ENCODE data around the gene SLC9A7.

Gene SLC9A7

DNA sequence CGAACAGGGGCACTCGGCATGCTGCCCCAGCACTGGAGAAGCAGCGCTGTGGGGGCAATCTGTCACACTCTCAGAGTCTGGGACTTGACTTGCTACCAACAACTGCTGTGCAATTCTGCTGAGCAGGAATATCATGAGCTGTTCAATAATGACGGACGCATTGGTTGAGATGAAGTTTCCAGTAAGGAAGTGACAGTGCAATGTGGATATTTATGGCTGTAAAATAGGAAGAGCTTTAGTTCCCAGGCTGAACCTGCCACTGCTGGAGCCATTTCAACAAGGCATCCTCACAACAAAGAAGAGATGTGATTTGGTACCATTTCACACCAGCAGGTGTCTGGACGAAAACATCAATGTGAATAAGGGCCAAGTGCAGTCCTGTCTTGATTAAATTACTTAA lies 161.1 kb downstream of the SLC9A7 start:
- Histone ChIP-seq H3K4me1 (ENCODE audit: low read depth, poor library complexity, severe bottlenecking) (no peaks in the 10 kb centered on the region), H3K27me3 (ENCODE audit: insufficient read depth, low read depth) (no peaks in the 10 kb centered on the region), H3K9ac (no peak overlapping the region), H4K20me1 (ENCODE audit: insufficient read depth) (no peaks in the 10 kb centered on the region), H3K27ac (no peak overlapping the region), H3K4me3 (IDR thresholded peaks at IDR 0.05; ENCODE audit: insufficient read depth, low read depth, low read length) (no peak overlapping the region), H3K4me2 (no peak overlapping the region), H2AFZ (ENCODE audit: low read depth) (no peak overlapping the region), H3K36me3 (ENCODE audit: insufficient read depth) (no peaks in the 10 kb centered on the region), H3K79me2 (ENCODE audit: insufficient read depth, low read depth) (no peaks in the 10 kb centered on the region)
- TF ChIP-seq, protein P1, sequence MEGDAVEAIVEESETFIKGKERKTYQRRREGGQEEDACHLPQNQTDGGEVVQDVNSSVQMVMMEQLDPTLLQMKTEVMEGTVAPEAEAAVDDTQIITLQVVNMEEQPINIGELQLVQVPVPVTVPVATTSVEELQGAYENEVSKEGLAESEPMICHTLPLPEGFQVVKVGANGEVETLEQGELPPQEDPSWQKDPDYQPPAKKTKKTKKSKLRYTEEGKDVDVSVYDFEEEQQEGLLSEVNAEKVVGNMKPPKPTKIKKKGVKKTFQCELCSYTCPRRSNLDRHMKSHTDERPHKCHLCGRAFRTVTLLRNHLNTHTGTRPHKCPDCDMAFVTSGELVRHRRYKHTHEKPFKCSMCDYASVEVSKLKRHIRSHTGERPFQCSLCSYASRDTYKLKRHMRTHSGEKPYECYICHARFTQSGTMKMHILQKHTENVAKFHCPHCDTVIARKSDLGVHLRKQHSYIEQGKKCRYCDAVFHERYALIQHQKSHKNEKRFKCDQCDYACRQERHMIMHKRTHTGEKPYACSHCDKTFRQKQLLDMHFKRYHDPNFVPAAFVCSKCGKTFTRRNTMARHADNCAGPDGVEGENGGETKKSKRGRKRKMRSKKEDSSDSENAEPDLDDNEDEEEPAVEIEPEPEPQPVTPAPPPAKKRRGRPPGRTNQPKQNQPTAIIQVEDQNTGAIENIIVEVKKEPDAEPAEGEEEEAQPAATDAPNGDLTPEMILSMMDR (conservative IDR thresholded peaks at IDR 0.05; ENCODE audit: low read depth, low read length), result no peak

DNA sequence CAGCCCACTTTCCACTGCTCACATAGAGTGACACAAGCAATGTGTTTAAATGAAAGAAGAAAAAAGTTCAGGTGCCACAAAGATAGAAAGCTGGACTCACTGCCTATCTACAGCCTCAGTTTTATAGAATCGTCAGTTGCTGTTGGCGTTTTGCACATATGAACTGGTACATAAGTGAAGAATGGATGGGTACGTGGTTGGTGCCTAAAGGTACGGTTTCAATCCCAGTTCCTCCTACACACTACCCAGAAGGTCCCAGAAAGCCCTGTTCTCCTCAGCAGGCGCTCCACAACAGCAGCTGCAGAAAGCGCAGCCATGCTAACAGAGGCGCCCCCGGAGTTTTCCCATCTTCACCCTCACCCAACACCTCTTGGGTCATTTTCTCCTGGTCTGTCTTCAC lies 161.7 kb downstream of the SLC9A7 start:
- Histone ChIP-seq H3K27me3 (ENCODE audit: insufficient read depth, low read depth) (no peaks in the 10 kb centered on the region), H3K79me2 (ENCODE audit: insufficient read depth, low read depth) (no peaks in the 10 kb centered on the region), H4K20me1 (ENCODE audit: insufficient read depth) (no peaks in the 10 kb centered on the region), H3K4me2 (no peak overlapping the region), H3K36me3 (ENCODE audit: insufficient read depth) (no peaks in the 10 kb centered on the region), H2AFZ (ENCODE audit: low read depth) (no peak overlapping the region), H3K9ac (no peak overlapping the region), H3K4me1 (ENCODE audit: low read depth, poor library complexity, severe bottlenecking) (no peaks in the 10 kb centered on the region), H3K4me3 (IDR thresholded peaks at IDR 0.05; ENCODE audit: insufficient read depth, low read depth, low read length) (no peak overlapping the region), H3K27ac (no peak overlapping the region)
- TF ChIP-seq, protein P1 (conservative IDR thresholded peaks at IDR 0.05; ENCODE audit: low read depth, low read length), result no peak

DNA sequence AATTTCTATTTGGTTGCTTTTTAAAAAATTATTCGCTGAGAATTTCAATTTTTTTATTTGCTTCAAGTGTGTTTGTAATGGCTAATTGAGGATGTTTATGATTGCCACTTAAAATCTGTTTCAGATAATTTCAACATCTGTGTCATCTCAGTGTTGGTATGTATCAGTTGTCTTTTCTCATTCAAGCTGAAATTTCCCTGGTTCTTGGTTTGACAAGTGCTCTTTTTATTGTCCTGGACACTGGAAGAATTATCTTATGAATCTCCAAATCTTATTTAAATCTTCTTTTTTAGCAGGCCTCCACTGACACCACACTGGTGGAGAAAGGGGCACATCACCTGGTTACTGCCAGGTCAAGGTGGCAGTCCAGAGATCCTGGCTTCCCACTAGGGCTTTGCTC lies 163.8 kb downstream of the SLC9A7 start:
- no peaks in the 10 kb centered on the region for H3K79me2 ChIP-seq (ENCODE audit: insufficient read depth, low read depth)
- no peak overlapping the region for H3K9ac ChIP-seq
- no peaks in the 10 kb centered on the region for H3K27me3 ChIP-seq (ENCODE audit: insufficient read depth, low read depth)
- H3K4me3 ChIP-seq (IDR thresholded peaks at IDR 0.05; ENCODE audit: insufficient read depth, low read depth, low read length), result no peak overlapping the region
- no peak overlapping the region for H3K4me2 ChIP-seq
- no peak overlapping the region for H3K27ac ChIP-seq
- no peaks in the 10 kb centered on the region for H3K36me3 ChIP-seq (ENCODE audit: insufficient read depth)
- TF ChIP-seq, protein P1 (conservative IDR thresholded peaks at IDR 0.05; ENCODE audit: low read depth, low read length), result no peak
- H4K20me1 ChIP-seq (ENCODE audit: insufficient read depth), result no peaks in the 10 kb centered on the region
- H2AFZ ChIP-seq (ENCODE audit: low read depth), result no peak overlapping the region
- H3K4me1 ChIP-seq (ENCODE audit: low read depth, poor library complexity, severe bottlenecking), result no peaks in the 10 kb centered on the region

DNA sequence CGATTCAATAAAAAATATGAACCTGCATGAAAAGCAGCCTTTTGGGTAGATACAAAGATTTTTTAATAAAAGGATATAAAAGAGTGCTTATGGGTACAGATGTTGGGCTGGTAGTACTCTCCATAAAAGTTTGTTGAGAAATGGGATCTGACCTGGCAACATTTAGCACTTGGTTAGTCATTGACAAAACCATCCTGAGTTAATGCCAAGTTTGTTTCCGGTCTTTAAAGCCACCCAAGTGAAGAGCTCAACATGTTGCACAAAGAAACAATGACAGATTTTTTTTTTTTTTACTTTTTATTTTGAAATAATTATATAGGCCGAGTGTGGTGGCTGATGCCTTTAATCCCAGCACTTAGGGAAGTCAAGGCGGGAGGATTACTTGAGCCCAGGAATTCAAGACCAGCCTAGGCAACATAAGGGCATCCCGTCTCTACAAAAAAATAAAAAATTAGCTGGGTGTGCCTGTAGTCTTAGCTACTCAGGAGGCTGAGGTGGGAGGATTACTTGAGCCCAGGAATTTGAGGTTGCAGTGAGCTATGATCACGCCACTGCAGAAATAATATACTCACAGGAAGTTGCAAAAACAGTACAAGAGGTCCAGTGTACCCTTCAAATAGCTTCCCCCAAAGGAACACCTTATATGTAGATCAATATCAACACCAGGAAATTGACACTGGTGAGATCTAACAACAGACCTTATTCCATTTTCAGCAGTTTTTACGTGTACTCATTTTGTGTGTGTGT lies 168.8 kb downstream of the SLC9A7 start:
- TF ChIP-seq, protein P1 (conservative IDR thresholded peaks at IDR 0.05; ENCODE audit: low read depth, low read length), result no peak
- Histone ChIP-seq H3K4me2 (no peak overlapping the region), H3K36me3 (ENCODE audit: insufficient read depth) (no peaks in the 10 kb centered on the region), H3K79me2 (ENCODE audit: insufficient read depth, low read depth) (no peaks in the 10 kb centered on the region), H3K27me3 (ENCODE audit: insufficient read depth, low read depth) (no peaks in the 10 kb centered on the region), H3K4me1 (ENCODE audit: low read depth, poor library complexity, severe bottlenecking) (no peaks in the 10 kb centered on the region), H3K27ac (no peak overlapping the region), H4K20me1 (ENCODE audit: insufficient read depth) (no peaks in the 10 kb centered on the region), H3K4me3 (IDR thresholded peaks at IDR 0.05; ENCODE audit: insufficient read depth, low read depth, low read length) (no peak overlapping the region), H3K9ac (no peak overlapping the region), H2AFZ (ENCODE audit: low read depth) (no peak overlapping the region)

Measured in KMS-11 (cell line).